CD4-positive, alpha-beta T cell treated with Interleukin-17A for 4 hours (primary cell): ENCODE data around the gene RNF6.

ENCODE experiments used
- DNase-seq: peaks from one replicate; pipeline ENCODE4 v3.0.0-alpha.2; 2020; ENCODE audit warnings: mixed read lengths

RNF6 gene

GRCh38 chr13:26225896-26226617 lies 3.9 kb upstream of the RNF6 start:
- DNase-seq, result no peak

DNA sequence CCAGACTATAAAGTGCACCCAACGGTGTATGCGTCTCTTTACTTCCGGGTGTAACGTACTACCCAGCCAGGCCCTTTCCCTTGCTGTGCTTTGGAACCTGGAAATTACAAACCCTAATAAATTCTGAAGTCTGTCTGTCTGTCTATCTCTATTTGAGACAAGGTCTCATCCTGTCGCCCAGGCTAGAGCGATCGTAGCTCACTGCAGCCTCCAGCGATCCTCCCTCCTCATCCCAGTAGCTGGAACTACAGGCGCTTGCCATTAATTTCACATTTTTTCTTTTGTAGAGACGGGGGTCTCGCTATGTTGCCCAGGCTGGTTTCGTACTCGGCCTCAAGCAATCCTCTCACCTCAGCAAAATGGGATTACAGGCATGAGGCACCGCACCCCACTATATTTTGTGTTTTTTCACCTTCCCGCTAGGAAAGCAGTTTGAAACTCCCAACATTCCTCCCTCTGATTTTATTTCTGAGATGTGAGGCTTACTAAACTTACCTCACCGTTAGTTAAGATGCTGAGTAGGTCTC lies 469 bp upstream of the RNF6 start:
- no peak for DNase-seq

DNA sequence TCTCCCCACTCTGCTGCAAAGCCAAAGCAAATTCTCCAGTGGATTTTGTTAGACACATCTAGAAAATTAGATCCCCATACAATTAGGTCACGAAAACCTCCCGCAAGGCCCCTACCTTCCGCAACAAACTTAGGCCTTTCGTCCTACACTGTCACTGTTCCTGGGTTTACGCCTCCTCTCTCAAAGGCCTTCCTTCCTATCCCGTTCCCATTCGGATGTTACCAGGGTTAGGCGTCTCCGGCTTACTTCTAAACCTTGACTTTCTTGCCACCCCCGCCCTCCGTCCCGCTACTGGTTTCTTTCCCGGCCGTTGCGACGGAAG lies 754 bp downstream of the RNF6 start:
- no peak for DNase-seq

GRCh38 chr13:26220575-26220974 lies 1.5 kb downstream of the RNF6 start:
- DNase-seq, result peak; percentile 4

- DNase-seq, result no peak
Observed at GRCh38 chr13:26219726-26220125, 2.4 kb downstream of the RNF6 start.

DNA sequence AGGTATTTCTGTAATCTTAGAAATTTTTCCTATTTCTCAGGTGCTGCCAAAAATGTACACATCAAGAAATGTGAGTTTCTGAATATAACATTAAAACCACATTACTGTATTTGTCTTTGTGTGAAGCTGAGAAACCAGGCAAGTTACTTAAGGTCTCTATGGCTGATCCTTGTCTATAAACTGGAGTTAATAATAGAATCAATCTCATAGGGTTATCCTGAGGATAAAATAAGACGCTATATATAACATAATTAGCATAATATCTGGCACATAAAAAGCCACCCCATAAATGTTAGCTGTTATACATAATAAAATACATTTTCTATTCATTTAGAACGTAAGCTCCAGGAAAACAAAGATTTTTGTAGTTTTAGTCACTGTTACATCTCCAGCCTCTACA lies 6.1 kb downstream of the RNF6 start:
- no peak for DNase-seq

DNA sequence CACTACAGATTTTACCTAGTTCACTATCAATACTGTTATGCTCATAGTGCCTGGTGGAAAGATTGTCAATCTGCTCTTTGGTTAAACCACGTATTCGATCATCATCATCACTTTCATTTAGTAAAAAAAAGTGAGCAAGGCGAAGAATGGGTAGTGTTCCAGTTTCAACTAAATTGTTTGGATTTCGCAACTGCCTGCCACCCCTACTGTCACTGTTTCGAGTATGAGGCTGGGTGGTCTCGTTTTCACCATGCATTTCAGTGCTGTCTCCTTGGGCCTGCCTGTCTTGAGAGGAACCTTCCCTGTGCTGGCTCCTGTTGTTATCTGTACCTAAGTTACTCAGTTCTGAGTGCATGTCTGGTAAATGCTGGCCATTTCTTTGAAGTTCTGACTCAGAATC lies 8.1 kb downstream of the RNF6 start:
- no peak for DNase-seq

DNA sequence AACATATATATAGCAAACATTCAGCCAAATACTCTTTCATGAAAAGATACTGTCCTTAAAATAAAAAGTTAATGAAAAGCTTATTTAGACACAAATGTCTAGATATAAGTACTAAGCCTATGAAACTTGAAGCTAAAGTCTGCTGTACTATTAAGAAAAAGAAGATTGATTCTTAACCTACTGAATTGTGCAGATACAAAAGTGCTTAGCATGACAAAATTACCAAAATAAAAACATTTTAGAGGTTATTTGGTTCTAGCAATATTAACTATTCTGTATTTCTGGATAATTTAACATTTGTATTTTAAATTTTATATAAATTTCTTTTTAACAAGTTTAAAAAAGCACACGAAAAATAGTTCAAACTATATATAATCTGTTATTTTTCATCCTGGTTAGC lies 8.8 kb downstream of the RNF6 start:
- no peak for DNase-seq

- no peak for DNase-seq
Observed at GRCh38 chr13:26208287-26208686, 13.8 kb downstream of the RNF6 start.

GRCh38 chr13:26202365-26202972 lies 19.6 kb downstream of the RNF6 start:
- DNase-seq, result no peak

- DNase-seq, result no peak
Observed at GRCh38 chr13:26200811-26201210, 21.3 kb downstream of the RNF6 start.

GRCh38 chr13:26198116-26198515 lies 24.0 kb downstream of the RNF6 start:
- no peak for DNase-seq

- DNase-seq, result no peak
Observed at GRCh38 chr13:26197298-26197697, 24.8 kb downstream of the RNF6 start.

- DNase-seq, result peak; percentile 13
Observed at GRCh38 chr13:26186995-26187394, 35.1 kb downstream of the RNF6 start.

DNA sequence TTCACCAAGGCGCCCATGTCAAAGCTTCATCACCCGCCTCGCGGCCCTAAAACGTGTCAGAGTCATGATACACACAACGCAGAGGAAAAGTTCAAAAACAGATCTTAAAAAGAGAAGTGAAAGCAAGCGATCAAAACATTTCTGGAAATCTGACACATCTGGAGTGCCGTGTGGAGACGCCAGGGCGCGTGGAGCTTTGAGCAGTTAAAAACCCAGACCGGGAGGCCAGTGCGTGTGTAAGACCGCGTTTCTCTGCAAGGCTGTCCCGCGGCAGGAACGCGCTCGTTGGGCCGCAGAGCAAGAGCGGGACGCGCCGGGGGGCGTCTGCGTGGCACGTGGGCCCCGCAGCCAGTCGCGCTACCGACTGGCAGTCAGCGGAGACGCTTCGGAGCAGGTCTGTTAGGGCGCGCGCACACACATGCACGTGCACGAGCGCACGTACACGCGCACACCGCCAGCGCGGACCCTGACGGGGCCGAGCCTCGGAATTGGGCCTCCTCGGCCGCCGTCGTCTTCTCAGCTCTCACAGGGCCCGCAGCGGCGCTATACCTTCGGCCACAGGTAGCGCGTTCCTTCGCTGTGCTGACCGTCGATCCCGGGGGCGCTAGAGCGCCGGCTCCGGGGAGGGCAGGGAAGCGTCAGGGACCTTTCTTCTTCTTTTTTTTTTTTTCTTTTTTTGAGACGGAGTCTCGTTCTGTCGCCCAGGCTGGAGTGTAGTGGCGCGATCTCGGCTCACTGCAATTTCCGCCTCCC lies 35.8 kb downstream of the RNF6 start:
- peak; percentile 93 for DNase-seq

DNA sequence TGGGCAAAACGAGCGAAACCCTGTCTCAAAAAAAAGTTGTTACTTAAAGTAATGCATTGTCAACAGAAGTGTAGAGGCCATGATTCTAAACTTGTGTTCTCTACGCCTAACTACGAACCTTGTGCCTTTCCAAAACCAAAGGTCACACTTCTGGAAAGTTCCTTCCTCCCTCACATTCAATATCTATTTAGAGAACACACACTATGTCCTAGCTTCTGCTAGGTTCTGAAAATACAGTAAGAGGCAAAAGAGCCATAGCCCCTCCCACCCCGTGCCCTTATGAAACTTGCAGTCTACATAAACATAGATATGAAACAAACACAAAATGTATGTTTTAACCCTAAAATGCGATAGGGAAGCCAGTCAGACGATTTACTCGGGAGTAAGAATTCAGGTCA lies 36.4 kb downstream of the RNF6 start:
- no peak for DNase-seq

DNA sequence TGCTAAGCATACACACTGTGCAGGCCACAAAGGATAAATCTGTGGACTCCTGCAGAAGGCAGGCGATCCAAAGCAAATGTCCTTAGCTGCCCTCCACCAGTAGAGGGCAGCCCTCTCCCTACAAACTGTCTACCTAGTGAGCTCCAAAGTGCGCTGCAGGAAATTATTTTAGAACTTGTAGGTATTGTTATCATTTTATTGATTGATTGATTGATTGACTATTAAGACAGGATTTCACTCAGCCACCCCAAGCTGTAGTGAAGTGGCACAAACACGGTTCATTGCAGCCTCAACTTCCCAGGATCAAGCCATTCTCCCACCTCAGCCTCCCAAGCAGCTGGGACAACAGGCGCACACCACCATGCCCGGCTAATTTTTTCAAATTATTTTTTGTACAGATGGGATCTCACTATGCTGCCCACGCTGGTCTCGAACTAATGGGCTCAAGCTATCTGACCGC lies 37.3 kb downstream of the RNF6 start:
- peak; percentile 80 for DNase-seq

DNA sequence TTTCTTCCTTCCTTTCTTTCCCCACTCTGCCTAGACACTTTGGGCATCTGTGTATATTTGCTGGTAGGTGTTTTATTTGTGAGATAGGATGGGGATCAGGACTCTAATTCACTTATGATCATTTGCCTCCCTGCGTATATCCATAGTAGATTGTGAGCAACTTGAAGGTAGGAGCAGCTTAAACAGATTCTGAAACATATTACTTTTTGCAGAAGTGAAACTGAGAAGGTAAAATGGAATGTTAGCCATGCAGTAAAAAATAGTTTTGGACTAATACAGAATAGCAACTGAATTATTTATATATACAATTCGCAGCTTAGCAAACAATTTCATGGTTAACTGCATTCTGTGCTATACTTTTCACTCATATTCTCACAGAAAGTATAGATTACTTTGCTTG lies 38.7 kb downstream of the RNF6 start:
- no peak for DNase-seq

DNA sequence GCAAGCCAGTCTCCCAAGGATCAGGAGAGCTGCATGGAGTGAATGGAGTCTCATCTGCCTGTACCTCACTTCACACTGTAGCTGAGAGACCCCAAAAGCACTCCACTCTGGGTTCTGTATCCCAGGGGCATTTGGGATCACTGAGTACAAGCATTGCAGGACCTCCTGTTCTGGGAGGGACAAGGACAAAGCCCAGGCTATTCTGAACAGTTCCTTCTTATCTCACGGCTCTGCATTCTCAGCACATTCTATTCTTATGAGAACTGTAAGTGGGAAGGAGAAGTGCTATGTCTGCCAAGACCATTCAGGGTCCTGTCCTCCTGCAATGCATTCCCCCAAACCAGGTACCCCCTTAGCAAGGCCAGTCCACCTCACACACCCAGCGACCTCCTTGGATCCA lies 42.8 kb downstream of the RNF6 start:
- DNase-seq, result no peak

- DNase-seq, result no peak
Observed at GRCh38 chr13:26168835-26169234, 53.3 kb downstream of the RNF6 start.

- DNase-seq, result no peak
Observed at GRCh38 chr13:26168237-26168814, 53.8 kb downstream of the RNF6 start.

GRCh38 chr13:26163812-26164211 lies 58.3 kb downstream of the RNF6 start:
- DNase-seq, result no peak
